PFSK-1 (cell line): ENCODE measurements around the gene ZFYVE27.

Experiments used
- FOXP2 ChIP-seq: optimal IDR thresholded peaks from 2 replicates; pipeline ENCODE3; 2011; ENCODE audit warnings: borderline replicate concordance, control low read depth, inconsistent platforms; ENCODE audit not compliant: insufficient read depth; ENCODE audit errors: extremely low read length, extremely low read depth
- POLR2AphosphoS5 ChIP-seq: IDR thresholded peaks from 2 replicates; pipeline ENCODE4 v1.6.1; 2012; ENCODE audit warnings: low read depth, mild to moderate bottlenecking, control low read depth, low read length, moderate library complexity
- SIN3A ChIP-seq: IDR thresholded peaks from 2 replicates; pipeline ENCODE4 v1.6.1; 2012; ENCODE audit warnings: mild to moderate bottlenecking, low read length, moderate library complexity, borderline replicate concordance; ENCODE audit not compliant: insufficient read depth
- TAF1 ChIP-seq: IDR thresholded peaks from 2 replicates; pipeline ENCODE4 v1.6.1; 2012; ENCODE audit warnings: low read length, control low read depth, borderline replicate concordance; ENCODE audit not compliant: insufficient read depth
- TF ChIP-seq, protein P1 (sequence below), 2 experiments: IDR thresholded peaks; 2 replicates each; pipeline versions ENCODE4 v1.6.1 to v1.8.0; 2011 to 2012; ENCODE audit warnings: low read depth in 2 of 2, low read length in 2 of 2, control low read depth in 1 of 2, inconsistent platforms in 1 of 2, mild to moderate bottlenecking in 1 of 2, moderate library complexity in 1 of 2; ENCODE audit not compliant: insufficient read depth in 1 of 2

The ZFYVE27 gene

DNA sequence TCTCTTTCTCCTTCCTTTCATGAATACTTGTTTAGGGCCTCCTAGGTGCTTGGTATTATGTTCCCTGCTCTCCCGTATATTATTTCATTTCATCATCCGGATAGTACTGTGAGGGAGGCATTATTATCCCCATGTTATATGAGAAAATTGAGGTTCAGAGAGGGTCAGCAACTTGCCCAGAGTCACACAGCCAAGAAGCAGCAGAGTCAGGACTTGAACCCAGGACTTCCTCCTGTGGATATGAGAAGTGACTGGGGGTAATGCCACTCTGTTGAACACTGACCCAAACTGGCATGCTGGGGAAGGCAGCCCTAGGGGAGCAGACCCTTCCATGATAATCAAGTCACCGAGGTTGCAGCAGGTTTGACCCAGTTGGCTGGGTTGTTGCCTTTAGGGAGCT, 43.0 kb downstream of the ZFYVE27 start:
- TF ChIP-seq, protein P1, sequence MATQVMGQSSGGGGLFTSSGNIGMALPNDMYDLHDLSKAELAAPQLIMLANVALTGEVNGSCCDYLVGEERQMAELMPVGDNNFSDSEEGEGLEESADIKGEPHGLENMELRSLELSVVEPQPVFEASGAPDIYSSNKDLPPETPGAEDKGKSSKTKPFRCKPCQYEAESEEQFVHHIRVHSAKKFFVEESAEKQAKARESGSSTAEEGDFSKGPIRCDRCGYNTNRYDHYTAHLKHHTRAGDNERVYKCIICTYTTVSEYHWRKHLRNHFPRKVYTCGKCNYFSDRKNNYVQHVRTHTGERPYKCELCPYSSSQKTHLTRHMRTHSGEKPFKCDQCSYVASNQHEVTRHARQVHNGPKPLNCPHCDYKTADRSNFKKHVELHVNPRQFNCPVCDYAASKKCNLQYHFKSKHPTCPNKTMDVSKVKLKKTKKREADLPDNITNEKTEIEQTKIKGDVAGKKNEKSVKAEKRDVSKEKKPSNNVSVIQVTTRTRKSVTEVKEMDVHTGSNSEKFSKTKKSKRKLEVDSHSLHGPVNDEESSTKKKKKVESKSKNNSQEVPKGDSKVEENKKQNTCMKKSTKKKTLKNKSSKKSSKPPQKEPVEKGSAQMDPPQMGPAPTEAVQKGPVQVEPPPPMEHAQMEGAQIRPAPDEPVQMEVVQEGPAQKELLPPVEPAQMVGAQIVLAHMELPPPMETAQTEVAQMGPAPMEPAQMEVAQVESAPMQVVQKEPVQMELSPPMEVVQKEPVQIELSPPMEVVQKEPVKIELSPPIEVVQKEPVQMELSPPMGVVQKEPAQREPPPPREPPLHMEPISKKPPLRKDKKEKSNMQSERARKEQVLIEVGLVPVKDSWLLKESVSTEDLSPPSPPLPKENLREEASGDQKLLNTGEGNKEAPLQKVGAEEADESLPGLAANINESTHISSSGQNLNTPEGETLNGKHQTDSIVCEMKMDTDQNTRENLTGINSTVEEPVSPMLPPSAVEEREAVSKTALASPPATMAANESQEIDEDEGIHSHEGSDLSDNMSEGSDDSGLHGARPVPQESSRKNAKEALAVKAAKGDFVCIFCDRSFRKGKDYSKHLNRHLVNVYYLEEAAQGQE (IDR thresholded peaks at IDR 0.05; ENCODE audit: insufficient read depth in 1 of 2, low read depth in 2 of 2, low read length in 2 of 2): no peak
- TF ChIP-seq SIN3A (no peak), FOXP2 (no peak)

DNA sequence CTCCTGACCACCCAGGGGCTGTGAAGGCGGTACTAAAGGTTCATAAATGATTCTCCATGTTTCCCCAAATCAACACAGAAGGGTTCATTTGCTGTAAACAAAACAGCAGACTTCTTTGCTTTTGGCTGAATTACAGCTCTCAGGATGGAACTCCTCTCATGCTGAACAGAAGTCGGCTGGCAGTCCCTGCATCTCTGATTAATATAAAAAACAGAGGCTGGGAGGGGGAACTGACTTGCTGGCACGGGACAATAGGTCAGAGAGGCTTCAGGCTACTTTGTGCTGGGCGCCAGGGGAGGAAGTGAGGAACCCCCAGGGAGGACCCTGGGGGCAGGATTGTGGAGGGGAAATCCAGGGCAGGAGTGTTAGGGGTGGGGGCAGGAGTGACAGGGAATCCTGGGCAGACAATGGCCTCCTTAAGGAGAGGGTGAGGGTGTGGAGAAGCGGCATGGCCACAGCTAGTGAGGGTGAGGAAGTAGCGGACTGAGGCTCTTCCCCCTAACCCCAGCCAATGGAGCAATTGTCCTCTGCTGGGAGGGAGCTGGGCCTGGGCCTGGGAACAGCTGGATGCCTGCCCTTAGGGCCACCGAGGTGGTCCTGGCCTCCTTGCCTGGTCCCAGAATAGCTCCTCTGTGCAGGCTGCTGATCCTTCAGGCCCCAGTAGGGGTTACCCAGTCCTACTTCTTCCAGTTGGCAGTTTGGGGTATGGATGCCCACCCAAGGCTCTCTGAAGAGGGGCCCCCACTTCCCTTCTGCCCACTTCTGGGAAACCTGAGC, 44.1 kb downstream of the ZFYVE27 start:
- TF ChIP-seq POLR2AphosphoS5 (no peak), TAF1 (no peak), SIN3A (no peak), FOXP2 (no peak)
- TF ChIP-seq, protein P1 (IDR thresholded peaks at IDR 0.05; ENCODE audit: insufficient read depth in 1 of 2, low read depth in 2 of 2, low read length in 2 of 2): no peak

- no peak for TF ChIP-seq FOXP2
- no peak for TF ChIP-seq POLR2AphosphoS5
- no peak for TF ChIP-seq TAF1
- TF ChIP-seq, protein P1 (IDR thresholded peaks at IDR 0.05; ENCODE audit: insufficient read depth in 1 of 2, low read depth in 2 of 2, low read length in 2 of 2): no peak
- no peak for TF ChIP-seq SIN3A
These were observed 44.8 kb downstream of the ZFYVE27 start for GRCh38 chr10:97781618-97782331.

GRCh38 chr10:97782455-97783228, 45.7 kb downstream of the ZFYVE27 start:
- TF ChIP-seq SIN3A (no peak), FOXP2 (no peak), POLR2AphosphoS5 (no peak), TAF1 (no peak)
- TF ChIP-seq, protein P1 (IDR thresholded peaks at IDR 0.05; ENCODE audit: insufficient read depth in 1 of 2, low read depth in 2 of 2, low read length in 2 of 2): no peak
